Smooth muscle cell (in vitro differentiated cells): ENCODE results near the gene MDC1. TPM values are rescaled to one million over a fixed set of nuclear protein-coding genes. Genes with fewer than 3 reads are reported as not detected.
A peak's percentile ranks its signal among the peaks of the same experiment; 100 is the strongest.

Experiments used
- DNase-seq: peaks from one replicate; lab custom pipeline; 2025; ENCODE audit not compliant: unreplicated experiment; lab: John Stamatoyannopoulos, UW
- H2AFZ ChIP-seq: fragments of 200-600 bp; sonication (generic); 2 replicates; pipeline ENCODE4 v1.6.0; 2016; ENCODE audit warnings: antibody characterized with exemption, low read depth, mild to moderate bottlenecking
- H3F3A ChIP-seq: fragments of 200-600 bp; sonication (generic); 2 replicates; pipeline ENCODE4 v1.6.0; 2017; ENCODE audit warnings: antibody characterized with exemption, low read depth
- H3K27ac ChIP-seq: fragments of 200-600 bp; sonication (generic); 2 replicates; pipeline ENCODE4 v1.5.1; 2016; ENCODE audit warnings: low read depth, mild to moderate bottlenecking
- H3K27me3 ChIP-seq: fragments of 200-600 bp; sonication (generic); 2 replicates; pipeline ENCODE4 v1.6.1; 2016; ENCODE audit warnings: low read depth, mild to moderate bottlenecking
- H3K36me3 ChIP-seq: fragments of 200-600 bp; sonication (generic); 2 replicates; pipeline ENCODE4 v1.5.1; 2016; ENCODE audit warnings: low read depth
- H3K4me1 ChIP-seq: fragments of 200-600 bp; sonication (generic); 2 replicates; pipeline ENCODE4 v1.5.1; 2016; ENCODE audit warnings: low read depth
- H3K4me2 ChIP-seq: fragments of 200-600 bp; sonication (generic); 2 replicates; pipeline ENCODE4 v1.6.0; 2016; ENCODE audit warnings: mild to moderate bottlenecking
- H3K4me3 ChIP-seq: fragments of 200-600 bp; sonication (generic); 2 replicates; pipeline ENCODE4 v1.5.1; 2016; ENCODE audit warnings: mild to moderate bottlenecking
- H3K79me2 ChIP-seq: fragments of 200-600 bp; sonication (generic); 2 replicates; pipeline ENCODE4 v1.6.0; 2016; ENCODE audit warnings: low read depth, mild to moderate bottlenecking
- H3K9ac ChIP-seq: fragments of 200-600 bp; sonication (generic); 2 replicates; pipeline ENCODE4 v1.6.0; 2016; ENCODE audit warnings: low read depth
- H3K9me3 ChIP-seq: fragments of 200-600 bp; sonication (generic); replicated peaks from 2 replicates; pipeline ENCODE4 v1.5.1; 2016; ENCODE audit warnings: low read depth
- H4K20me1 ChIP-seq: fragments of 200-600 bp; sonication (generic); 2 replicates; pipeline ENCODE4 v1.6.0; 2016; ENCODE audit warnings: low read depth
- WGBS: methylation state at CpG from one replicate; pipeline ENCODE4 v1.1.7; 2016; ENCODE audit warnings: low lambda C conversion rate; 5-methylcytosine and 5-hydroxymethylcytosine counted together
- polyA plus RNA-seq: library from polyadenylated mRNA; unstranded; fragments of >200 nt; fragmentation: Nextera tagmentation; extraction: Ambion mirVana; gene quantifications from 2 replicates; pipeline ENCODE4 v1.2.1, GENCODE V29; 2016
- total RNA-seq: library from RNA; depleted of rRNA; stranded (reverse); fragments of >200 nt; gene quantifications from 2 replicates; pipeline ENCODE4 v1.2.3, GENCODE V29; 2014
- TF ChIP-seq, protein P1 (sequence below): fragments of 200-600 bp; sonication (generic); IDR thresholded peaks from 2 replicates; pipeline ENCODE4 v1.5.1; 2017; ENCODE audit warnings: borderline replicate concordance, mild to moderate bottlenecking, antibody characterized with exemption; ENCODE audit not compliant: insufficient read depth, poor library complexity, severe bottlenecking

Gene MDC1
- total and polyA plus RNA-seq, 2 experiments from 2014 or later = 7.0 to 17.1 TPM

GRCh38 chr6:30754631-30755030 lies 37.5 kb upstream of the MDC1 start:
- H3K79me2 ChIP-seq = no peaks in the 10 kb centered on the region
- WGBS = 93% methylated on average over 3 of the region's 3 CpGs
- H3K4me1 ChIP-seq = peaks cover 26% of the 10 kb centered on the region
- H3K36me3 ChIP-seq = no peaks in the 10 kb centered on the region
- H3K9ac ChIP-seq = peak overlapping the region; percentile 9
- no peaks in the 10 kb centered on the region for H3K27me3 ChIP-seq
- no peak for DNase-seq
- peaks cover 34% of the 10 kb centered on the region for H3F3A ChIP-seq
- no peaks in the 10 kb centered on the region for H4K20me1 ChIP-seq
- H3K9me3 ChIP-seq = no peaks in the 10 kb centered on the region
- TF ChIP-seq, protein P1, sequence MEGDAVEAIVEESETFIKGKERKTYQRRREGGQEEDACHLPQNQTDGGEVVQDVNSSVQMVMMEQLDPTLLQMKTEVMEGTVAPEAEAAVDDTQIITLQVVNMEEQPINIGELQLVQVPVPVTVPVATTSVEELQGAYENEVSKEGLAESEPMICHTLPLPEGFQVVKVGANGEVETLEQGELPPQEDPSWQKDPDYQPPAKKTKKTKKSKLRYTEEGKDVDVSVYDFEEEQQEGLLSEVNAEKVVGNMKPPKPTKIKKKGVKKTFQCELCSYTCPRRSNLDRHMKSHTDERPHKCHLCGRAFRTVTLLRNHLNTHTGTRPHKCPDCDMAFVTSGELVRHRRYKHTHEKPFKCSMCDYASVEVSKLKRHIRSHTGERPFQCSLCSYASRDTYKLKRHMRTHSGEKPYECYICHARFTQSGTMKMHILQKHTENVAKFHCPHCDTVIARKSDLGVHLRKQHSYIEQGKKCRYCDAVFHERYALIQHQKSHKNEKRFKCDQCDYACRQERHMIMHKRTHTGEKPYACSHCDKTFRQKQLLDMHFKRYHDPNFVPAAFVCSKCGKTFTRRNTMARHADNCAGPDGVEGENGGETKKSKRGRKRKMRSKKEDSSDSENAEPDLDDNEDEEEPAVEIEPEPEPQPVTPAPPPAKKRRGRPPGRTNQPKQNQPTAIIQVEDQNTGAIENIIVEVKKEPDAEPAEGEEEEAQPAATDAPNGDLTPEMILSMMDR = no peak
- H2AFZ ChIP-seq = no peak overlapping the region
- H3K4me2 ChIP-seq = no peak overlapping the region
- H3K27ac ChIP-seq = peak overlapping the region; percentile 100
- H3K4me3 ChIP-seq = no peak overlapping the region

DNA sequence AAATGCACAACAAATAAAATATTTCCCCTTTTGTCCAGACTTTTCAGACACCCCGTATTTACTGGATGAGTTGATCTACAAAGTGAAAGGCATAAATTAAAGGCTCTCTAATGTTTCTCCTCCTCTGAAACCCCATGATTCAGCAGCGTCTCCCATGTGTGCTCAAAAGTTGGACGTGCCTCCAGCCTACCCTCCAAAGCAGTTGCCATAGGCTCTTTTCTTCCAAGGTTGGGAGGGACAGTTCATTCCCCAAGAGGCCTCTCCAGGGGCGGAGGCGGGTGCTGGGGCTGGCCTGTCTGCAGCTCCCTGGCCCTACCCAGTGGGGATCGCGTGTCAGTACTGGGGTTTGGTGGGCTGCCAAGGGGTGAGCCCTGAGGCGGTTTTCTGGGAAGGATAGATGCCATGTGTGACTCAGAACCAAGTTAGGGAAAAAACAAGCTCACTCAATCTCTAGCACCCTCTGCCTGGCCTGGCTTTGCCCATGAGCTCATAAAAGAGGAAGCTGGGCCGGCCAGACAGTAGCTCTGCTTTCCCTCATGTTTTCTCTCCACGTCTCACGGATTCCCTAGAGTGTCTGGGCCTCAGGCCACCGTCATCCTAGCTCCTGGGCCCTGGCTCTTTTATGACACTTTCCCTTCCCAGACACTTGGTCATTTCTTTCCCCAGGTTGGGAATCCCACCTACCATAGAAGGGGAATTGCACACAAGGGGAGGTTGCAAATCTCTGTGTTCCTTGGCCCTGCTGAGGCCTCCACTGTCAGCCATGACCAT lies 35.3 kb upstream of the MDC1 start:
- H3F3A ChIP-seq = peaks cover 41% of the 10 kb centered on the region
- H3K9me3 ChIP-seq = no peaks in the 10 kb centered on the region
- peaks cover 30% of the 10 kb centered on the region for H3K4me1 ChIP-seq
- peak overlapping the region; percentile 59 for H3K4me2 ChIP-seq
- H4K20me1 ChIP-seq = no peaks in the 10 kb centered on the region
- H3K9ac ChIP-seq = peak overlapping the region; percentile 94
- H3K4me3 ChIP-seq = no peak overlapping the region
- DNase-seq = peak; percentile 98
- no peak overlapping the region for H2AFZ ChIP-seq
- H3K79me2 ChIP-seq = no peaks in the 10 kb centered on the region
- 3% methylated on average over 12 of the region's 12 CpGs for WGBS
- no peaks in the 10 kb centered on the region for H3K36me3 ChIP-seq
- peak overlapping the region; percentile 100 for H3K27ac ChIP-seq
- H3K27me3 ChIP-seq = no peaks in the 10 kb centered on the region
- TF ChIP-seq, protein P1 = no peak

GRCh38 chr6:30750379-30750668 lies 33.2 kb upstream of the MDC1 start:
- Histone ChIP-seq H3K27me3 (no peaks in the 10 kb centered on the region), H3K79me2 (no peaks in the 10 kb centered on the region), H2AFZ (no peak overlapping the region), H3K4me3 (no peak overlapping the region), H3K9me3 (no peaks in the 10 kb centered on the region), H3K4me2 (peak overlapping the region; percentile 19), H3K27ac (peak overlapping the region; percentile 100), H4K20me1 (no peaks in the 10 kb centered on the region), H3F3A (peaks cover 42% of the 10 kb centered on the region), H3K4me1 (peaks cover 30% of the 10 kb centered on the region), H3K9ac (peak overlapping the region; percentile 65), H3K36me3 (no peaks in the 10 kb centered on the region)
- TF ChIP-seq, protein P1 = no peak
- no peak for DNase-seq
